ENCODE results near the gene RPS6KA4. TPM values are rescaled to one million over a fixed set of nuclear protein-coding genes. Genes with fewer than 3 reads are reported as not detected.
A peak's percentile ranks its signal among the peaks of the same experiment; 100 is the strongest.

RPS6KA4 gene
- total RNA-seq, 1 experiment from 2014 or later = 67.3 TPM

DNA sequence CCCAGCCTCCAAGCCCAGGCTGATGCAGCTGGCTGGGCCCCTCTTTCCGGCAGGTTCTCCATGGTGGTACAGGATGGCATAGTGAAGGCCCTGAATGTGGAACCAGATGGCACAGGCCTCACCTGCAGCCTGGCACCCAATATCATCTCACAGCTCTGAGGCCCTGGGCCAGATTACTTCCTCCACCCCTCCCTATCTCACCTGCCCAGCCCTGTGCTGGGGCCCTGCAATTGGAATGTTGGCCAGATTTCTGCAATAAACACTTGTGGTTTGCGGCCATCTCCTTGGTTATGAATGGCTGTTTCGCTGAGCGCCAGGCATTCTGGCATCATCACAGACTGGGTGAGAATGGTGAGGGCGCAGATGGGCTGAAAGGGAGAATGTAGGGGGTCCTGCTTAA lies 37.4 kb upstream of the RPS6KA4 start:
- CTCF ChIA-PET = interaction anchor here (1.2 kb wide), 1 partner anchor 10 kb away, joined by 3 read pairs; no protein-coding TSS in a partner anchor
- no peaks in the 10 kb centered on the region for H3K27me3 ChIP-seq (ENCODE audit: insufficient read depth, low read length)
- H3K9ac ChIP-seq (ENCODE audit: low read length) = peak overlapping the region; percentile 26; the same call in 1 of the 2 replicates
- DNase-seq (ENCODE audit: low read depth, low spot score) (no peak), ATAC-seq (no peak)
- POLR2A ChIA-PET = interaction anchor here (1.0 kb wide), 1 partner anchor 9 kb away, joined by 3 read pairs; no protein-coding TSS in a partner anchor
- peaks cover 23% of the 10 kb centered on the region for H3K79me2 ChIP-seq (ENCODE audit: insufficient read depth, low read length)
- no peaks in the 10 kb centered on the region for H4K20me1 ChIP-seq (ENCODE audit: insufficient read depth)
- no peak overlapping the region for H2AFZ ChIP-seq (ENCODE audit: low read depth, low read length, poor library complexity, severe bottlenecking)
- no TSS peak for BruUV-seq (replicated peaks)
- H3K4me1 ChIP-seq (ENCODE audit: control insufficient read depth in 1 of 2, insufficient read depth in 2 of 2, low read length in 2 of 2) = peaks cover 17 to 48% of the 10 kb centered on the region in 2 experiments
- RAD21 ChIA-PET (ENCODE audit: low non-redundant PET in 1 of 2, low total read pairs in 2 of 2, uncharacterized antibody in 2 of 2, unreplicated experiment in 2 of 2) = no interaction called here
- TF ChIP-seq, protein P1, sequence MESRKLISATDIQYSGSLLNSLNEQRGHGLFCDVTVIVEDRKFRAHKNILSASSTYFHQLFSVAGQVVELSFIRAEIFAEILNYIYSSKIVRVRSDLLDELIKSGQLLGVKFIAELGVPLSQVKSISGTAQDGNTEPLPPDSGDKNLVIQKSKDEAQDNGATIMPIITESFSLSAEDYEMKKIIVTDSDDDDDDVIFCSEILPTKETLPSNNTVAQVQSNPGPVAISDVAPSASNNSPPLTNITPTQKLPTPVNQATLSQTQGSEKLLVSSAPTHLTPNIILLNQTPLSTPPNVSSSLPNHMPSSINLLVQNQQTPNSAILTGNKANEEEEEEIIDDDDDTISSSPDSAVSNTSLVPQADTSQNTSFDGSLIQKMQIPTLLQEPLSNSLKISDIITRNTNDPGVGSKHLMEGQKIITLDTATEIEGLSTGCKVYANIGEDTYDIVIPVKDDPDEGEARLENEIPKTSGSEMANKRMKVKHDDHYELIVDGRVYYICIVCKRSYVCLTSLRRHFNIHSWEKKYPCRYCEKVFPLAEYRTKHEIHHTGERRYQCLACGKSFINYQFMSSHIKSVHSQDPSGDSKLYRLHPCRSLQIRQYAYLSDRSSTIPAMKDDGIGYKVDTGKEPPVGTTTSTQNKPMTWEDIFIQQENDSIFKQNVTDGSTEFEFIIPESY (IDR thresholded peaks at IDR 0.05; ENCODE audit: extremely low read depth, insufficient replicate concordance, low read length) = no peak
- TF ChIP-seq ZFX (IDR thresholded peaks at IDR 0.05) (no peak), SRF (IDR thresholded peaks at IDR 0.05; ENCODE audit: low read depth) (no peak), EZH2phosphoT487 (IDR thresholded peaks at IDR 0.05; ENCODE audit: borderline replicate concordance) (no peak), ELF1 (IDR thresholded peaks at IDR 0.05; ENCODE audit: borderline replicate concordance, low read depth) (no peak), YY1 (IDR thresholded peaks at IDR 0.05; ENCODE audit: extremely low read depth, insufficient replicate concordance, low read depth, low read length) (no peak)
- intact Hi-C loops (cut with micrococcal nuclease) = no loop called here
- peaks cover 0 to 7% of the 10 kb centered on the region in 2 experiments; a peak in 1 of 4 replicates for H3K36me3 ChIP-seq (ENCODE audit: control insufficient read depth in 1 of 2, insufficient read depth in 2 of 2, low read length in 2 of 2)
- peak overlapping the region; percentile 18; the same call in 1 of the 2 replicates for H3K4me2 ChIP-seq (ENCODE audit: low read length)
- H3K9me2 ChIP-seq (ENCODE audit: insufficient read depth) = no peaks in the 10 kb centered on the region
- H3K4me3 ChIP-seq (replicated peaks in 1 of 2; ENCODE audit: low read depth in 1 of 2, low read length in 2 of 2) = no peak overlapping the region
- H3K9me3 ChIP-seq (ENCODE audit: control insufficient read depth in 1 of 2, insufficient read depth in 1 of 2, low read depth in 1 of 2, low read length in 2 of 2) = no peaks in the 10 kb centered on the region
- peak overlapping the region; percentile 46 for H3K27ac ChIP-seq (ENCODE audit: low read depth, low read length)

DNA sequence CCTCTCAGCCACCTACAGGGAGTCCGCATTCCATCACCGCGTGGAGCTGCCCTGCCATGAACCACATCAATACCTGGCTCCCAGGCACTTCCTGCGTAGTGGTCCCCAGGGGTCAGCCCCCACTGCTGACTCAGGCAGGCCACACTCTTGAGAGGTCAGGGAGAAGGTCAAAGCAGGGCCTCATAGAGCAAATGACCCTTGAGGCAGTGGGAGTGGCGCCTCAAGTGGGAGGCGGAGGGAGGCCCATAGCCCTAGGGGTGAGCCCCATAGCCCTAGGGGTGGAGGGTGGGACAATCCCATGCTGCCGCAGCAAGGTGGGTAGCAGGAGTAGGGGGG lies 36.1 kb upstream of the RPS6KA4 start:
- ChIA-PET RAD21 (ENCODE audit: low non-redundant PET in 1 of 2, low total read pairs in 2 of 2, uncharacterized antibody in 2 of 2, unreplicated experiment in 2 of 2) (interaction anchor here (1.2 to 1.4 kb wide), 2 partner anchors 9 kb away, joined by 3 read pairs; no protein-coding TSS in a partner anchor), POLR2A (interaction anchor here (1.0 to 1.5 kb wide), 2 partner anchors 7 to 9 kb away, joined by 3 to 9 read pairs; no protein-coding TSS in a partner anchor), CTCF (interaction anchor here (1.2 to 2.0 kb wide), 3 partner anchors 9 to 32 kb away, joined by 3 to 5 read pairs (median 5); no protein-coding TSS in a partner anchor)
- H3K9ac ChIP-seq (ENCODE audit: low read length) = no peak overlapping the region
- peaks cover 0 to 7% of the 10 kb centered on the region in 2 experiments; a peak in 1 of 4 replicates for H3K36me3 ChIP-seq (ENCODE audit: control insufficient read depth in 1 of 2, insufficient read depth in 2 of 2, low read length in 2 of 2)
- no peak overlapping the region for H3K4me3 ChIP-seq (replicated peaks in 1 of 2; ENCODE audit: low read depth in 1 of 2, low read length in 2 of 2)
- intact Hi-C loops (cut with micrococcal nuclease) = no loop called here
- no peaks in the 10 kb centered on the region for H3K9me3 ChIP-seq (ENCODE audit: control insufficient read depth in 1 of 2, insufficient read depth in 1 of 2, low read depth in 1 of 2, low read length in 2 of 2)
- DNase-seq (ENCODE audit: low read depth, low spot score) = no peak
- H3K27ac ChIP-seq (ENCODE audit: low read depth, low read length) = no peak overlapping the region; the same call in 1 of the 2 replicates
- BruUV-seq (replicated peaks) = no TSS peak
- peaks cover 18% of the 10 kb centered on the region for H3K79me2 ChIP-seq (ENCODE audit: insufficient read depth, low read length)
- TF ChIP-seq ZNF274 (IDR thresholded peaks at IDR 0.05; ENCODE audit: low read depth, low read length) (no peak), RAD21 (IDR thresholded peaks at IDR 0.05; ENCODE audit: low read depth) (no peak), JUND (IDR thresholded peaks at IDR 0.05) (no peak), EGR1 (IDR thresholded peaks at IDR 0.05; ENCODE audit: low read depth) (no peak), CEBPB (IDR thresholded peaks at IDR 0.05; ENCODE audit: low read depth) (no peak), POLR2A (IDR thresholded peaks at IDR 0.05; ENCODE audit: borderline replicate concordance, extremely low read depth, insufficient read depth, insufficient read length) (no peak)
- no peak for ATAC-seq
- no peak overlapping the region for H2AFZ ChIP-seq (ENCODE audit: low read depth, low read length, poor library complexity, severe bottlenecking)
- no peaks in the 10 kb centered on the region for H3K27me3 ChIP-seq (ENCODE audit: insufficient read depth, low read length)
- H3K9me2 ChIP-seq (ENCODE audit: insufficient read depth) = no peaks in the 10 kb centered on the region
- H3K4me2 ChIP-seq (ENCODE audit: low read length) = peak overlapping the region; percentile 23; the same call in 1 of the 2 replicates
- peaks cover 17 to 44% of the 10 kb centered on the region in 2 experiments for H3K4me1 ChIP-seq (ENCODE audit: control insufficient read depth in 1 of 2, insufficient read depth in 2 of 2, low read length in 2 of 2)
- no peaks in the 10 kb centered on the region for H4K20me1 ChIP-seq (ENCODE audit: insufficient read depth)

Data from HCT116 (cell line).